Prostate gland (tissue), 2 donors: ENCODE data around the gene GABBR2. TPM values are rescaled to one million over a fixed set of nuclear protein-coding genes. Genes with fewer than 3 reads are reported as not detected.

Experiments used
- DNase-seq: peaks from one replicate; pipeline ENCODE4 v3.0.0-alpha.2; 2019; ENCODE audit warnings: low spot score
- H3K27ac ChIP-seq, 2 donors: fragments of 200-600 bp; sonication (generic); 2 replicates each; pipeline ENCODE4 v1.5.1; 2017 to 2019
- H3K27me3 ChIP-seq: fragments of 200-600 bp; sonication (generic); replicated peaks from 2 replicates; pipeline ENCODE4 v1.5.1; 2019; ENCODE audit not compliant: insufficient read depth
- H3K36me3 ChIP-seq, 2 donors: fragments of 200-600 bp; sonication (generic); 1 replicate in 1 of 2; 2 replicates in 1 of 2; pipeline versions ENCODE4 v1.5.1 to v1.8.1; 2017 to 2019
- H3K4me1 ChIP-seq: fragments of 200-600 bp; sonication (generic); replicated peaks from 2 replicates; pipeline ENCODE4 v1.5.1; 2019
- H3K4me3 ChIP-seq, 2 donors: fragments of 200-600 bp; sonication (generic); 2 replicates each; pipeline ENCODE4 v1.5.1; 2017 to 2019
- H3K9me3 ChIP-seq: fragments of 200-600 bp; sonication (generic); 2 replicates; pipeline ENCODE4 v1.5.1; 2017
- POLR2A ChIP-seq: fragments of 450-650 bp; IDR thresholded peaks from one replicate; pipeline ENCODE4 v1.6.1; 2016; ENCODE audit warnings: antibody characterized with exemption, mild to moderate bottlenecking
- POLR2AphosphoS5 ChIP-seq: sonication (generic); formaldehyde crosslinking; IDR thresholded peaks from one replicate; pipeline ENCODE4 v1.6.1; 2017; ENCODE audit warnings: antibody characterized with exemption
- WGBS: methylation state at CpG from one replicate; pipeline ENCODE4 v1.1.5; 2018; 5-methylcytosine and 5-hydroxymethylcytosine counted together
- intact Hi-C: fragments of 100-400 bp; cut with DNase I; formaldehyde crosslinking; loops from one replicate; pipeline ENCODE4 v1.14.2; 2022
- total RNA-seq, 2 donors: library from RNA; depleted of rRNA; stranded (reverse); fragments of >200 nt; gene quantifications; one replicate each; pipeline ENCODE4 v1.1.0, GENCODE V29; 2016
- TF ChIP-seq, protein P1 (sequence below), 4 experiments: fragments of 200-600 bp in 2 of 4; fragments of 450-650 bp in 2 of 4; sonication (generic) in 2 of 4; IDR thresholded peaks; 1 replicate in 3 of 4; 2 replicates in 1 of 4; pipeline ENCODE4 v1.5.1; 2016 to 2019; ENCODE audit warnings: antibody characterized with exemption in 4 of 4, mild to moderate bottlenecking in 2 of 4, moderate library complexity in 2 of 4

GABBR2 gene
- total RNA-seq, 2 donors from 2014 or later: 0.97 TPM; not detected in 1

DNA sequence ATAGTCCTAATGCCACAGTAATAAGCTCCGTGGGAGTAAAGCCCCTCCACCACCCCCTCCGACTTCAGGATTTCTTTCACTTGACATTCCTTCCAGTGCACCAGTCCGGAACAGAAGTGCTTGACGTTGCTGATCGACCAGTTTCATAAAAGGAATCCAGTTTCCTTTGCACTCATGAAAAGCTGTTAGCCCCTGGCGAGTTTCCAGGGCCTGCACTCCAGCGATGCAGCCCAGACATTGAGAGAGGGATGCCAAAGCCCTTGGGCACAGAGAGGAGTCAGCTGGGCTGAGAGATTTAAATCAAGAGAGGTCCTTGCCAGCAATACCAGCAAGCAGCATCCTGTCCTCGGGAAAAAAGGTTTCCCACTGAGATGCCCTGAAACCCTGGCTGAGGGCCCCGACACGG, 170.1 kb downstream of the GABBR2 start:
- Histone ChIP-seq H3K4me1 (no peaks in the 10 kb centered on the region), H3K27ac (no peak overlapping the region), H3K36me3 (no peaks in the 10 kb centered on the region), H3K9me3 (no peaks in the 10 kb centered on the region), H3K4me3 (no peak overlapping the region), H3K27me3 (no peaks in the 10 kb centered on the region)
- no peak for DNase-seq
- TF ChIP-seq POLR2A (no peak), POLR2AphosphoS5 (no peak)
- TF ChIP-seq, protein P1, sequence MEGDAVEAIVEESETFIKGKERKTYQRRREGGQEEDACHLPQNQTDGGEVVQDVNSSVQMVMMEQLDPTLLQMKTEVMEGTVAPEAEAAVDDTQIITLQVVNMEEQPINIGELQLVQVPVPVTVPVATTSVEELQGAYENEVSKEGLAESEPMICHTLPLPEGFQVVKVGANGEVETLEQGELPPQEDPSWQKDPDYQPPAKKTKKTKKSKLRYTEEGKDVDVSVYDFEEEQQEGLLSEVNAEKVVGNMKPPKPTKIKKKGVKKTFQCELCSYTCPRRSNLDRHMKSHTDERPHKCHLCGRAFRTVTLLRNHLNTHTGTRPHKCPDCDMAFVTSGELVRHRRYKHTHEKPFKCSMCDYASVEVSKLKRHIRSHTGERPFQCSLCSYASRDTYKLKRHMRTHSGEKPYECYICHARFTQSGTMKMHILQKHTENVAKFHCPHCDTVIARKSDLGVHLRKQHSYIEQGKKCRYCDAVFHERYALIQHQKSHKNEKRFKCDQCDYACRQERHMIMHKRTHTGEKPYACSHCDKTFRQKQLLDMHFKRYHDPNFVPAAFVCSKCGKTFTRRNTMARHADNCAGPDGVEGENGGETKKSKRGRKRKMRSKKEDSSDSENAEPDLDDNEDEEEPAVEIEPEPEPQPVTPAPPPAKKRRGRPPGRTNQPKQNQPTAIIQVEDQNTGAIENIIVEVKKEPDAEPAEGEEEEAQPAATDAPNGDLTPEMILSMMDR (IDR thresholded peaks at IDR 0.05): no peak
- intact Hi-C loops: no loop called here
- WGBS: 21% methylated on average over 9 of the region's 10 CpGs

DNA sequence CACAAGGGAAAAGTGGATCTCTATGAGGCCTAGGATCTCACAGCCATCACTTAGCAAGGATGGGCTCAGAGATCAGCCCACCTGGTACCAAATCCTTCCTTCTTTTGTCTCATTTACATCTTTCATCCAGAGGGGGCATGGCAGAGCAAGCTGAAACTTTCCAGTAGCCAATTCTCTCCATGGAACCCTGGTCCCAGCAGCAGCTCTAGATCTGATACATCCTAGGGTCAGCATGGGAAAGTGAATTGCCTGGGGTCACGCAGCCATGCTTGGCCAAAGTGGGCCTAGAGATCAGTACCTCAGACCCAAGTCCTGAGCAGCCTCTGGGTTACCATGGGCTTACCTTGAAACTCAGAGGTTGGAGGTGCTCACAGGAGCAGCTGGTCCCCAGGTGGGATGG, 170.5 kb downstream of the GABBR2 start:
- Histone ChIP-seq H3K9me3 (no peaks in the 10 kb centered on the region), H3K36me3 (no peaks in the 10 kb centered on the region), H3K4me3 (no peak overlapping the region), H3K4me1 (no peaks in the 10 kb centered on the region), H3K27ac (no peak overlapping the region), H3K27me3 (no peaks in the 10 kb centered on the region)
- intact Hi-C loops: no loop called here
- no peak for DNase-seq
- TF ChIP-seq, protein P1 (IDR thresholded peaks at IDR 0.05): no peak
- no peak for TF ChIP-seq POLR2AphosphoS5
- no peak for TF ChIP-seq POLR2A
- WGBS: 100% methylated on average over 1 of the region's 1 CpG

DNA sequence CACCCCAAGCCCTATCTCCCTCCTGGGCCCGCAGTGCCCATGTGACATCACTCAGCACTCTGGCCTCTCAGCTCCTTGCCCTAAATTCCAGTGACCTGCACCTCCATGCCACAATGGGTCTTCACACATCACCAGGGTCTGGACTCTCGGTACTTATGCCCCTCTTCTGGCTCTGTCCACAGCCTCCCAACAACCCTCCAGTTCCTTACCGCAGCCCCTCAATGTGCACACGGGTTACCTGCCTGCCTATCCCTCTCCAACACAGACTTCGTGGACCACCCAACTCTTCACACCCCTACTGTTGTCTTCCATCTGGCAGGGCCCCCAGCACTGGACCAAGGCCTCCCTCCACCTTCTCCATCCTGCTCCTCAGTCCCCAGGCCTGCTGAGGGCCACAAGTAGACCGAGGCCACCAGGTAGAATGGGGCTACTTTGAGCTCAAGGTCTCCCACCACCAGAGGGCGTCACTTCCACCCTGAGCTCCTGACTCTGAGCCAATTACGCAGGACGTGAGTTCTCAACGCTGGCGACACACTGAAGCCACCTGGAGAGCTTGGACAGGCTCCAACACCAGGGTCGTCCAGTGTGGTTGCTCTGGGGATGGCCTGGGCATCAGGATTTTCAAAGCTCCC, 172.1 kb downstream of the GABBR2 start:
- no peaks in the 10 kb centered on the region for H3K4me1 ChIP-seq
- DNase-seq: no peak
- no peaks in the 10 kb centered on the region for H3K9me3 ChIP-seq
- no peak overlapping the region for H3K27ac ChIP-seq
- no peaks in the 10 kb centered on the region for H3K36me3 ChIP-seq
- 64% methylated on average over 12 of the region's 12 CpGs for WGBS
- H3K27me3 ChIP-seq: no peaks in the 10 kb centered on the region
- TF ChIP-seq POLR2AphosphoS5 (no peak), POLR2A (no peak)
- TF ChIP-seq, protein P1 (IDR thresholded peaks at IDR 0.05): no peak
- intact Hi-C loops: no loop called here
- no peak overlapping the region for H3K4me3 ChIP-seq

DNA sequence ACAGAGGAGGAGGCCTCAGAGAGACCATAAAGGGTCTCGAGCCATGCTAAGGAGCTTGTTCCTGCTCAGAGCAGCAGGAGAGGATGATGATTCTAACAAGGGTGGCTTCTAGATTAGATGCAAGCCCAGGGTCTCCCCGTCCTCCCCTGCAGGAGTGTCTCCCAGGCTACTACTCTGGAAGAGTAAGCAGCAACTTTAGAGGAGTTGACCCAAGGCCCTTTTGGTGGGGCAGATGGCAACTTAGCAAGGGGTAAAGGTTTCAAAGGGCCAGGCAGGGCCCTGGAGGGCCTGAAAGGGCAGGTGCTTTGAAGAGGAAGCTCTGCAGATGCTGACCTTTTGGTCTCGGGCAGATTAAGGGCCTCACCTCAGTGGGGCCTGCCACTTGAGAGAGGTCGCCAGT, 174.9 kb downstream of the GABBR2 start:
- Histone ChIP-seq H3K27me3 (no peaks in the 10 kb centered on the region), H3K36me3 (no peaks in the 10 kb centered on the region), H3K9me3 (no peaks in the 10 kb centered on the region), H3K4me1 (no peaks in the 10 kb centered on the region), H3K27ac (no peak overlapping the region), H3K4me3 (no peak overlapping the region)
- TF ChIP-seq POLR2A (no peak), POLR2AphosphoS5 (no peak)
- TF ChIP-seq, protein P1 (IDR thresholded peaks at IDR 0.05): no peak
- intact Hi-C loops: no loop called here
- 70% methylated on average over 4 of the region's 4 CpGs for WGBS
- DNase-seq: no peak

DNA sequence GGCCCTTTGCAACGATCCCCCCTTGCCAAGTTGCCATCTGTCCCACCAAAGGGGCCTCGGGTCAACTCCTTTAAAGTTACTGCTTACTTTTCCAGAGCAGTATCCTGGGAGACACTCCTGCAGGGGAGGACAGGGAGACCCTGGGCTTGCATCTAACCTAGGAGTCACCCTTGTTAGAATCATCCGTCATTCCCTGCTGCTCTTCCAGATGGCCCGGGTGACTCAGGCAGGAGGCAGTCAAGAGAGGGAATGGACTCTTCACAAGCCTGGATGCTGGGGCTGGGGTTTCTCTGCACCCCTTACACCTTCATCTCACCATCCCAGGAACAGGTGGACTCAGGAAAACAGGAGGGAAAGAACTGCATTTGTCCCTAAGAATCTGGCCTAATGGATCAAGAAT, 175.6 kb downstream of the GABBR2 start:
- Histone ChIP-seq H3K4me1 (no peaks in the 10 kb centered on the region), H3K9me3 (no peaks in the 10 kb centered on the region), H3K4me3 (no peak overlapping the region), H3K27ac (no peak overlapping the region), H3K27me3 (no peaks in the 10 kb centered on the region), H3K36me3 (no peaks in the 10 kb centered on the region)
- intact Hi-C loops: no loop called here
- WGBS: 59% methylated on average over 4 of the region's 4 CpGs
- TF ChIP-seq POLR2AphosphoS5 (no peak), POLR2A (no peak)
- TF ChIP-seq, protein P1 (IDR thresholded peaks at IDR 0.05): no peak
- no peak for DNase-seq
